ENCODE measurements around the gene EPB41L2.
A peak's percentile ranks its signal among the peaks of the same experiment; 100 is the strongest.

EPB41L2 gene

GRCh38 chr6:130895516-130895915 lies 167.5 kb downstream of the EPB41L2 start:
- DNase-seq (ENCODE audit: low read depth, low spot score) = no peak
- CTCF ChIA-PET = interaction anchor here (1.4 to 3.0 kb wide), 2 partner anchors 10 to 221 kb away, joined by 4 to 13 read pairs; no protein-coding TSS in a partner anchor

DNA sequence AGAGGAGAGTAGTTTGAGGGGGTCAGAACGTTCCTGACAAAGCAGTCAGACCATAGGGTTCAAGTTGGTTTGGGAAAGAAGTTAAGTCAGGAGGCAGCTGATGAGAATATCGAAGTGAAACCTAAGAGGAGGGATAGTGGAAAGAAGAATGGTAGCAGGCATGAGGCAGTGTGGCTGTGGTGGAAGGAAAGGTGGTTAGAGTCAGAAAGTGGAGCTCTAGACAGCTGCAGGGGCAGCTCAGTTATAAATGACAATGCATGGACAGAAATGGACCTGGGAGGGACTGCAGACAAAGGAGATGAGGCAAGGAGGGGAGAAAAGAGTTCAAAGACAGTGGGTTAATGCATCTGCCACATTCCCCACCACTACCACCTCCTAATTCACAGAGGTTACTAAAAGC lies 169.3 kb downstream of the EPB41L2 start:
- TF ChIP-seq, protein P1, sequence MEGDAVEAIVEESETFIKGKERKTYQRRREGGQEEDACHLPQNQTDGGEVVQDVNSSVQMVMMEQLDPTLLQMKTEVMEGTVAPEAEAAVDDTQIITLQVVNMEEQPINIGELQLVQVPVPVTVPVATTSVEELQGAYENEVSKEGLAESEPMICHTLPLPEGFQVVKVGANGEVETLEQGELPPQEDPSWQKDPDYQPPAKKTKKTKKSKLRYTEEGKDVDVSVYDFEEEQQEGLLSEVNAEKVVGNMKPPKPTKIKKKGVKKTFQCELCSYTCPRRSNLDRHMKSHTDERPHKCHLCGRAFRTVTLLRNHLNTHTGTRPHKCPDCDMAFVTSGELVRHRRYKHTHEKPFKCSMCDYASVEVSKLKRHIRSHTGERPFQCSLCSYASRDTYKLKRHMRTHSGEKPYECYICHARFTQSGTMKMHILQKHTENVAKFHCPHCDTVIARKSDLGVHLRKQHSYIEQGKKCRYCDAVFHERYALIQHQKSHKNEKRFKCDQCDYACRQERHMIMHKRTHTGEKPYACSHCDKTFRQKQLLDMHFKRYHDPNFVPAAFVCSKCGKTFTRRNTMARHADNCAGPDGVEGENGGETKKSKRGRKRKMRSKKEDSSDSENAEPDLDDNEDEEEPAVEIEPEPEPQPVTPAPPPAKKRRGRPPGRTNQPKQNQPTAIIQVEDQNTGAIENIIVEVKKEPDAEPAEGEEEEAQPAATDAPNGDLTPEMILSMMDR (IDR thresholded peaks at IDR 0.05; ENCODE audit: insufficient read depth, low read length, missing control alignments) = no peak
- H3K4me3 ChIP-seq (ENCODE audit: low read depth, low read length) = no peak overlapping the region
- ChIA-PET CTCF (interaction anchor here (0.7 to 3.0 kb wide), 3 partner anchors 9 to 640 kb away, joined by 3 to 13 read pairs (median 3); no protein-coding TSS in a partner anchor), POLR2A (no interaction called here)
- no peak for DNase-seq (ENCODE audit: low read depth, low spot score)

More at GRCh38 chr6:130895516-130895915, 167.5 kb downstream of the EPB41L2 start:
- TF ChIP-seq, protein P1 (IDR thresholded peaks at IDR 0.05; ENCODE audit: insufficient read depth, low read length, missing control alignments) = no peak
- POLR2A ChIA-PET = no interaction called here
- H3K4me3 ChIP-seq (ENCODE audit: low read depth, low read length) = no peak overlapping the region

DNA sequence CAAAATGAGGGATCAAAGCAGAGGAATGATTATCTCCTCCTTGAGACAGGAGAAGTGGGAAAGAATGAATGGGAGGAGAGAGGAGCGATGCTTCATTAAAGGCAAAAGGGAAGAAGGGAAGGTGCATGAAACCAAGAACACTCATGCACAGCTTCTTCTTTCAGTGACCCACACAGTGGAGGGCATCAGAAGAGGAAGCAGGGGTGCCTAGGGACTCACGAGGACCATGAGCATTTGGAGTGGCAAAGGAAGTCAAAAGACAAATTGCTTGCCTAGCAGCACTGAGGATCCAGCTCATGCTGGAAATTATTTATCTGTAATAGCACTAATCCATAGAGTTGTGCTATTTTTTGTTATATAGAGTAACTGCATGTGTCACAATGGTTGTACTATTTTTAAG lies 169.8 kb downstream of the EPB41L2 start:
- ChIA-PET CTCF (interaction anchor here (0.7 to 3.0 kb wide), 5 partner anchors 8 to 640 kb away, joined by 3 to 13 read pairs (median 3); no protein-coding TSS in a partner anchor), POLR2A (interaction anchor here (1.1 kb wide), 1 partner anchor 8 kb away, joined by 3 read pairs; no protein-coding TSS in a partner anchor)
- H3K4me3 ChIP-seq (ENCODE audit: low read depth, low read length) = no peak overlapping the region
- TF ChIP-seq, protein P1 (IDR thresholded peaks at IDR 0.05; ENCODE audit: insufficient read depth, low read length, missing control alignments) = no peak
- no peak for DNase-seq (ENCODE audit: low read depth, low spot score)

DNA sequence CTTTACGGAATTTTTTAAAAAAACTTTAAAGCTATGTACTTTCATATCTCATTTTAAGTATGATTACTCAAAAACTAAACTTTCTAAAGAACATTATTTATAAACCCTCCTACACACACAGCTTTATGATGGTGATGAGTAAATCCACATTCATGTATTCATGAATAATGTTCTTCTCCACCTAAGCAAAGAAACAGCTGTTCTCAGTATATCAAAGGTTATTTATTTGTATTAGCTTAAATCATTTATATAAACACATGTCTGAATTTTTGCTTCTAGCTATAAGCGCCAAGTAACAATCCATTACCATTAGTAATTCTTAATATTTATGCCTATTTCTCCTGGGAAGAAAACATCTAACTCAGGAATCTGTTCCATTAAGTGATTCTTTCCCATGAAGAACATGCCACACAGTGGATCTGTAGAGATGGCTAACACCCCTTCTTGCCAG lies 172.5 kb downstream of the EPB41L2 start:
- peak; percentile 78 for DNase-seq (ENCODE audit: low read depth, low spot score)
- ChIA-PET CTCF (interaction anchor here (0.8 to 4.1 kb wide), 8 partner anchors 14 to 280 kb away, joined by 3 to 45 read pairs (median 4); no protein-coding TSS in a partner anchor), POLR2A (interaction anchor here (0.7 to 1.2 kb wide), 4 partner anchors 10 to 222 kb away, joined by 3 to 4 read pairs (median 3); partner anchors contain the start of gene EPB41L2)
- TF ChIP-seq, protein P1 (IDR thresholded peaks at IDR 0.05; ENCODE audit: insufficient read depth, low read length, missing control alignments) = no peak
- no peak overlapping the region for H3K4me3 ChIP-seq (ENCODE audit: low read depth, low read length)

DNA sequence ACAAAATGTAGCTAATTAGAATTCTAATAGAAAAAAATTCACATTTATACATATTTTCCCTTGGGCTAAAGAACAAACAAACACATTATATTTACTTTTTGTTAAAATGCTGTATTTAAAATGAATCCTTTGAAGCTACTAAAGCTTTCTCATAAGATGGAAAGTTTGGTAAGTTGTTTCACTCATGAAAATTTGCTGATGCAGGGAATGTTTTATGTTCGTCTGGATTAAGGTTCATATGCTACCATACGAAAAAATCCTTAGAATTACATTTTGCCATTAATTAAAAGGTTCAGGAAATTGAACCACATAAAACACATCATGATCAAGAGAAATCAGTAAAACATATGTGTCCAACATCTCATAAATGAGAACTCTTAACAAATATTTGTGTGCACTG lies 173.6 kb downstream of the EPB41L2 start:
- no peak overlapping the region for H3K4me3 ChIP-seq (ENCODE audit: low read depth, low read length)
- POLR2A ChIA-PET = no interaction called here
- TF ChIP-seq, protein P1 (IDR thresholded peaks at IDR 0.05; ENCODE audit: insufficient read depth, low read length, missing control alignments) = no peak
- CTCF ChIA-PET = interaction anchor here (1.2 to 4.1 kb wide), 4 partner anchors 11 to 281 kb away, joined by 3 to 45 read pairs (median 6); no protein-coding TSS in a partner anchor
- no peak for DNase-seq (ENCODE audit: low read depth, low spot score)

DNA sequence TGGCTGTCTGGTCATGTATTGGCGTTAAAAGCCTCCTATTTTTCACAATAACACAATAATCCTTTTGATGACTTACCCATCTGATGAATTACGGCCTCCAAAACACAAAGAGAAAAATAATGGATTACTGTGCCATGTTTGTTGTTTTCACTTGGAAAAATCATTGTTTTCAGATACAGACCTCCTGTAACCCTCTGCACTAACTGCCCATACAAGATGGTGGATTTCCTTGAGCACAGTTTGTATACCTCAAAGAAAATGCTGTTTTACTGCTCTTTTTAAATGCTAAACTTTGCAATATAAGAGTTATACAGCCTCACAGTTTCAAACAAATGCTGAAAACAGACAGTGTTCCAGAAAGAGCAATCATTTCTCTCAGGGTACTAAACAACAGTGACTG lies 174.8 kb downstream of the EPB41L2 start:
- ChIA-PET CTCF (interaction anchor here (1.4 to 8.5 kb wide), 3 partner anchors 17 to 228 kb away, joined by 3 to 231 read pairs (median 8); no protein-coding TSS in a partner anchor), POLR2A (no interaction called here)
- DNase-seq (ENCODE audit: low read depth, low spot score) = no peak
- TF ChIP-seq, protein P1 (IDR thresholded peaks at IDR 0.05; ENCODE audit: insufficient read depth, low read length, missing control alignments) = no peak
- no peak overlapping the region for H3K4me3 ChIP-seq (ENCODE audit: low read depth, low read length)
